HL-60 (cell line): ENCODE results near the gene SYT11.

Experiments
- GABPA ChIP-seq: IDR thresholded peaks from 2 replicates; pipeline ENCODE4 v1.6.1; 2012; ENCODE audit warnings: low read depth
- POLR2AphosphoS5 ChIP-seq: IDR thresholded peaks from 2 replicates; pipeline ENCODE4 v1.6.1; 2012; ENCODE audit warnings: low read depth
- SPI1 ChIP-seq: IDR thresholded peaks from 2 replicates; pipeline ENCODE4 v1.6.1; 2012; ENCODE audit warnings: low read depth, mild to moderate bottlenecking, borderline replicate concordance
- TF ChIP-seq, protein P1 (sequence below): IDR thresholded peaks from one replicate; pipeline ENCODE4 v1.5.1; 2011; ENCODE audit warnings: low read length, control low read depth, inconsistent platforms; ENCODE audit not compliant: insufficient read depth
- TF ChIP-seq, protein P2 (sequence below): IDR thresholded peaks from 2 replicates; pipeline ENCODE4 v1.6.1; 2012; ENCODE audit warnings: low read depth; ENCODE audit not compliant: insufficient replicate concordance

DNA sequence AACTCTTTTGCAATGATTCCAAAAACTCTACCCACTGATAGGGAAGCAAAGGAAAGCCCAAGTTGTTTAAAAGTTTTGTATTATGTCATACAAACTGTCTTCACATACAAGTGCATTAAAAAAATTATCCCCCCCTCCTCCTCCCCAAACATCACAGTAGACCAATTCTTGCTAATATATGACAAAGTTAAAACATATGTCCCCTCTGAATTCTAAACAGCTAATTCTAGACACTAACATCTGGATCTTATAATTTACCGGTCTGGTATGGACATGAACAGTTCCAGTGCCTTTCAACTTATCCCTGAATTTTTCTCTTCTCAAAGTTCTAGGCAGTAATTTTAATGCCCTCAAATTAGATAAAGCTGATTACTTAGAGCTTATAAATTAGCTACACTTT, 38.4 kb downstream of the SYT11 start:
- TF ChIP-seq, protein P1, sequence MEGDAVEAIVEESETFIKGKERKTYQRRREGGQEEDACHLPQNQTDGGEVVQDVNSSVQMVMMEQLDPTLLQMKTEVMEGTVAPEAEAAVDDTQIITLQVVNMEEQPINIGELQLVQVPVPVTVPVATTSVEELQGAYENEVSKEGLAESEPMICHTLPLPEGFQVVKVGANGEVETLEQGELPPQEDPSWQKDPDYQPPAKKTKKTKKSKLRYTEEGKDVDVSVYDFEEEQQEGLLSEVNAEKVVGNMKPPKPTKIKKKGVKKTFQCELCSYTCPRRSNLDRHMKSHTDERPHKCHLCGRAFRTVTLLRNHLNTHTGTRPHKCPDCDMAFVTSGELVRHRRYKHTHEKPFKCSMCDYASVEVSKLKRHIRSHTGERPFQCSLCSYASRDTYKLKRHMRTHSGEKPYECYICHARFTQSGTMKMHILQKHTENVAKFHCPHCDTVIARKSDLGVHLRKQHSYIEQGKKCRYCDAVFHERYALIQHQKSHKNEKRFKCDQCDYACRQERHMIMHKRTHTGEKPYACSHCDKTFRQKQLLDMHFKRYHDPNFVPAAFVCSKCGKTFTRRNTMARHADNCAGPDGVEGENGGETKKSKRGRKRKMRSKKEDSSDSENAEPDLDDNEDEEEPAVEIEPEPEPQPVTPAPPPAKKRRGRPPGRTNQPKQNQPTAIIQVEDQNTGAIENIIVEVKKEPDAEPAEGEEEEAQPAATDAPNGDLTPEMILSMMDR = no peak
- TF ChIP-seq POLR2AphosphoS5 (no peak), SPI1 (no peak), GABPA (no peak)
- TF ChIP-seq, protein P2, sequence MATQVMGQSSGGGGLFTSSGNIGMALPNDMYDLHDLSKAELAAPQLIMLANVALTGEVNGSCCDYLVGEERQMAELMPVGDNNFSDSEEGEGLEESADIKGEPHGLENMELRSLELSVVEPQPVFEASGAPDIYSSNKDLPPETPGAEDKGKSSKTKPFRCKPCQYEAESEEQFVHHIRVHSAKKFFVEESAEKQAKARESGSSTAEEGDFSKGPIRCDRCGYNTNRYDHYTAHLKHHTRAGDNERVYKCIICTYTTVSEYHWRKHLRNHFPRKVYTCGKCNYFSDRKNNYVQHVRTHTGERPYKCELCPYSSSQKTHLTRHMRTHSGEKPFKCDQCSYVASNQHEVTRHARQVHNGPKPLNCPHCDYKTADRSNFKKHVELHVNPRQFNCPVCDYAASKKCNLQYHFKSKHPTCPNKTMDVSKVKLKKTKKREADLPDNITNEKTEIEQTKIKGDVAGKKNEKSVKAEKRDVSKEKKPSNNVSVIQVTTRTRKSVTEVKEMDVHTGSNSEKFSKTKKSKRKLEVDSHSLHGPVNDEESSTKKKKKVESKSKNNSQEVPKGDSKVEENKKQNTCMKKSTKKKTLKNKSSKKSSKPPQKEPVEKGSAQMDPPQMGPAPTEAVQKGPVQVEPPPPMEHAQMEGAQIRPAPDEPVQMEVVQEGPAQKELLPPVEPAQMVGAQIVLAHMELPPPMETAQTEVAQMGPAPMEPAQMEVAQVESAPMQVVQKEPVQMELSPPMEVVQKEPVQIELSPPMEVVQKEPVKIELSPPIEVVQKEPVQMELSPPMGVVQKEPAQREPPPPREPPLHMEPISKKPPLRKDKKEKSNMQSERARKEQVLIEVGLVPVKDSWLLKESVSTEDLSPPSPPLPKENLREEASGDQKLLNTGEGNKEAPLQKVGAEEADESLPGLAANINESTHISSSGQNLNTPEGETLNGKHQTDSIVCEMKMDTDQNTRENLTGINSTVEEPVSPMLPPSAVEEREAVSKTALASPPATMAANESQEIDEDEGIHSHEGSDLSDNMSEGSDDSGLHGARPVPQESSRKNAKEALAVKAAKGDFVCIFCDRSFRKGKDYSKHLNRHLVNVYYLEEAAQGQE = no peak
